H9 (cell line): ENCODE results near the gene RAP1GAP2. TPM values are rescaled to one million over a fixed set of nuclear protein-coding genes. Genes with fewer than 3 reads are reported as not detected.

Experiments used
- DNase-seq: peaks from one replicate; pipeline ENCODE4 v3.0.0-alpha.2; 2017
- H2AFZ ChIP-seq: one replicate; pipeline ENCODE4 v1.6.1; 2013; ENCODE audit warnings: mild to moderate bottlenecking, low read length, control low read depth, moderate library complexity
- H2AK5ac ChIP-seq: 2 replicates; pipeline ENCODE4 v1.6.1; 2013; ENCODE audit warnings: low read length, control low read depth, mixed read lengths; ENCODE audit not compliant: insufficient read length
- H2BK120ac ChIP-seq: one replicate; pipeline ENCODE4 v1.6.1; 2013; ENCODE audit warnings: low read depth, mild to moderate bottlenecking, low read length, control low read depth, inconsistent platforms; ENCODE audit not compliant: poor library complexity, severe bottlenecking
- H2BK12ac ChIP-seq: 2 replicates; pipeline ENCODE4 v1.6.1; 2013; ENCODE audit warnings: low read length, control low read depth, mixed read lengths, low read depth; ENCODE audit not compliant: insufficient read length
- H2BK15ac ChIP-seq: 2 replicates; pipeline ENCODE4 v1.6.1; 2013; ENCODE audit warnings: low read depth, low read length, control low read depth
- H2BK20ac ChIP-seq: one replicate; pipeline ENCODE4 v1.6.1; 2013; ENCODE audit warnings: low read depth, mild to moderate bottlenecking, low read length, control low read depth, inconsistent platforms; ENCODE audit not compliant: poor library complexity, severe bottlenecking
- H2BK5ac ChIP-seq: 2 replicates; pipeline ENCODE4 v1.6.1; 2013; ENCODE audit warnings: low read length, control low read depth, mixed read lengths; ENCODE audit not compliant: insufficient read length
- H3K14ac ChIP-seq: 2 replicates; pipeline ENCODE4 v1.6.1; 2013; ENCODE audit warnings: low read length, control low read depth; ENCODE audit not compliant: insufficient read depth
- H3K18ac ChIP-seq: 2 replicates; pipeline ENCODE4 v1.6.1; 2013; ENCODE audit warnings: low read depth, mild to moderate bottlenecking, mixed read lengths, low read length, control low read depth; ENCODE audit not compliant: insufficient read length
- H3K23ac ChIP-seq: 2 replicates; pipeline ENCODE4 v1.6.1; 2013; ENCODE audit warnings: low read length, control low read depth, mixed read lengths, low read depth; ENCODE audit not compliant: insufficient read length
- H3K23me2 ChIP-seq: 2 replicates; pipeline ENCODE4 v1.6.1; 2013; ENCODE audit warnings: low read depth, mild to moderate bottlenecking, mixed read lengths, low read length, control low read depth; ENCODE audit not compliant: insufficient read length, poor library complexity, severe bottlenecking
- H3K27ac ChIP-seq: 2 replicates; pipeline ENCODE4 v1.5.1; 2013; ENCODE audit warnings: low read length, control low read depth, mixed read lengths, low read depth; ENCODE audit not compliant: insufficient read length
- H3K27me3 ChIP-seq: 2 replicates; pipeline ENCODE4 v1.6.1; 2013; ENCODE audit warnings: low read length, control low read depth, inconsistent platforms; ENCODE audit not compliant: insufficient read depth
- H3K4ac ChIP-seq: 2 replicates; pipeline ENCODE4 v1.6.1; 2013; ENCODE audit warnings: low read depth, mild to moderate bottlenecking, control low read depth, inconsistent platforms, low read length, moderate library complexity
- H3K4me1 ChIP-seq: 2 replicates; pipeline ENCODE4 v1.6.1; 2013; ENCODE audit warnings: low read length, control low read depth, inconsistent platforms; ENCODE audit not compliant: insufficient read depth
- H3K4me2 ChIP-seq: 2 replicates; pipeline ENCODE4 v1.6.1; 2013; ENCODE audit warnings: low read length, control low read depth, mixed read lengths; ENCODE audit not compliant: insufficient read length, insufficient read depth
- H3K56ac ChIP-seq: 2 replicates; pipeline ENCODE4 v1.6.1; 2013; ENCODE audit warnings: low read depth, mild to moderate bottlenecking, mixed read lengths, low read length, control low read depth; ENCODE audit not compliant: insufficient read length
- H3K79me1 ChIP-seq: 2 replicates; pipeline ENCODE4 v1.6.1; 2013; ENCODE audit warnings: low read depth, mild to moderate bottlenecking, moderate library complexity, low read length, control low read depth, inconsistent platforms; ENCODE audit not compliant: insufficient read depth, poor library complexity, severe bottlenecking
- H3K79me2 ChIP-seq: 2 replicates; pipeline ENCODE4 v1.6.1; 2013; ENCODE audit warnings: low read length, control low read depth, inconsistent platforms; ENCODE audit not compliant: insufficient read depth
- H3K9ac ChIP-seq: 2 replicates; pipeline ENCODE4 v1.6.1; 2013; ENCODE audit warnings: low read length, control low read depth, mixed read lengths; ENCODE audit not compliant: insufficient read length; ENCODE audit errors: extremely low read depth
- H3K9me3 ChIP-seq: one replicate; pipeline ENCODE4 v1.6.1; 2013; ENCODE audit warnings: low read depth, low read length, inconsistent platforms; ENCODE audit not compliant: control insufficient read depth
- H3T11ph ChIP-seq: one replicate; pipeline ENCODE4 v1.6.1; 2013; ENCODE audit warnings: mild to moderate bottlenecking, low read length, control low read depth, inconsistent platforms
- H4K20me1 ChIP-seq: one replicate; pipeline ENCODE4 v1.6.1; 2013; ENCODE audit not compliant: control insufficient read depth, insufficient read length, insufficient read depth
- H4K5ac ChIP-seq: 2 replicates; pipeline ENCODE4 v1.6.1; 2013; ENCODE audit warnings: low read depth, mild to moderate bottlenecking, mixed read lengths, low read length, control low read depth; ENCODE audit not compliant: insufficient read length
- H4K8ac ChIP-seq: replicated peaks from 2 replicates; pipeline ENCODE4 v1.6.1; 2013; ENCODE audit warnings: low read length, control low read depth, mixed read lengths, low read depth; ENCODE audit not compliant: insufficient read length
- H4K91ac ChIP-seq: 2 replicates; pipeline ENCODE4 v1.6.1; 2013; ENCODE audit warnings: low read depth, mild to moderate bottlenecking, moderate library complexity, mixed read lengths, low read length, control low read depth; ENCODE audit not compliant: insufficient read length
- H3K27ac Mint-ChIP-seq, 3 experiments: 2 replicates in 2 of 3; 3 replicates in 1 of 3; pipeline ENCODE4 v1.8.0; 2020 to 2021; ENCODE audit warnings: mixed read lengths in 3 of 3, mild to moderate bottlenecking in 1 of 3, moderate library complexity in 1 of 3
- H3K27me3 Mint-ChIP-seq: 2 replicates; pipeline ENCODE4 v1.8.0; 2021; ENCODE audit warnings: low read depth, mild to moderate bottlenecking, moderate library complexity, mixed read lengths
- H3K36me3 Mint-ChIP-seq, 3 experiments: 2 replicates in 2 of 3; 3 replicates in 1 of 3; pipeline ENCODE4 v1.8.0; 2020 to 2021; ENCODE audit warnings: low read depth in 3 of 3, mixed read lengths in 3 of 3; ENCODE audit not compliant: insufficient read depth in 1 of 3
- H3K4me1 Mint-ChIP-seq, 2 experiments: 2 replicates each; pipeline ENCODE4 v1.8.0; 2020; ENCODE audit warnings: mixed read lengths in 2 of 2
- H3K4me3 Mint-ChIP-seq, 2 experiments: 2 replicates in 1 of 2; 3 replicates in 1 of 2; pipeline ENCODE4 v1.8.0; 2020 to 2021; ENCODE audit warnings: mild to moderate bottlenecking in 2 of 2, mixed read lengths in 2 of 2, moderate library complexity in 1 of 2
- H3K9me3 Mint-ChIP-seq, 2 experiments: 2 replicates in 1 of 2; 3 replicates in 1 of 2; pipeline ENCODE4 v1.8.0; 2020; ENCODE audit warnings: mild to moderate bottlenecking in 2 of 2, mixed read lengths in 2 of 2, moderate library complexity in 1 of 2
- CTCF ChIP-seq: fragments of 200-600 bp; sonication (generic); conservative IDR thresholded peaks from 3 replicates; pipeline ENCODE4 v1.8.0; 2021; ENCODE audit warnings: antibody characterized with exemption, mild to moderate bottlenecking
- WGBS: extraction: QIAGEN DNeasy Blood & Tissue Kit; methylation state at CpG from one replicate; pipeline ENCODE4 v1.1.7; 2013; ENCODE audit warnings: missing lambda C conversion rate, low lambda C conversion rate, mixed read lengths; ENCODE audit not compliant: insufficient read length; ENCODE audit errors: extremely low coverage; 5-methylcytosine and 5-hydroxymethylcytosine counted together
- total RNA-seq: library from RNA; stranded (reverse); gene quantifications from 2 replicates; pipeline ENCODE4 v1.2.1, GENCODE V29; 2021

The RAP1GAP2 gene
- total RNA-seq, 1 experiment from 2014 or later, result 33.8 TPM

GRCh38 chr17:3040882-3041281, 244.6 kb downstream of the RAP1GAP2 start:
- Histone ChIP-seq H2BK5ac (no peak overlapping the region), H3K27me3 (no peaks in the 10 kb centered on the region), H2AK5ac (no peak overlapping the region), H3K23ac (no peak overlapping the region), H2BK120ac (no peak overlapping the region), H3K9me3 (no peaks in the 10 kb centered on the region), H2BK15ac (no peak overlapping the region), H4K91ac (no peak overlapping the region), H3K79me1 (no peaks in the 10 kb centered on the region), H4K20me1 (no peaks in the 10 kb centered on the region), H3K4me1 (no peaks in the 10 kb centered on the region), H4K5ac (no peak overlapping the region), H3K14ac (no peak overlapping the region), H3T11ph (no peak overlapping the region), H3K23me2 (no peaks in the 10 kb centered on the region), H3K27ac (no peak overlapping the region), H3K79me2 (no peaks in the 10 kb centered on the region), H3K9ac (no peak overlapping the region), H2AFZ (no peak overlapping the region), H2BK20ac (no peak overlapping the region), H3K18ac (no peak overlapping the region), H3K4ac (no peak overlapping the region), H3K56ac (no peak overlapping the region), H3K4me2 (no peak overlapping the region), H4K8ac (no peak overlapping the region), H2BK12ac (no peak overlapping the region)
- DNase-seq, result no peak
- TF ChIP-seq CTCF, result no peak
- Mint-ChIP-seq H3K36me3 (peaks cover 4 to 6% (median 4%) of the 10 kb centered on the region in 3 experiments; a peak in 5 of 7 replicates), H3K27me3 (peaks cover 16% of the 10 kb centered on the region), H3K4me1 (no peaks in the 10 kb centered on the region), H3K4me3 (no peak overlapping the region), H3K9me3 (peaks cover 30 to 34% of the 10 kb centered on the region in 2 experiments), H3K27ac (no peak overlapping the region)
- no CpG with 5 or more reads among the region's 5 CpGs for WGBS
